Liver (tissue), 3 donors: ENCODE results near the gene ANKRD11.

ENCODE experiments used
- JUND ChIP-seq, 2 donors: IDR thresholded peaks; 2 replicates each; pipeline ENCODE4 v1.6.1; 2016; ENCODE audit warnings: antibody characterized with exemption in 2 of 2
- RAD21 ChIP-seq, 2 donors: IDR thresholded peaks; 2 replicates each; pipeline ENCODE4 v1.6.1; 2016; ENCODE audit warnings: antibody characterized with exemption in 2 of 2, mild to moderate bottlenecking in 2 of 2
- RXRA ChIP-seq, 2 donors: IDR thresholded peaks; 2 replicates each; pipeline ENCODE4 v1.6.1; 2017 to 2018; ENCODE audit warnings: antibody characterized with exemption in 2 of 2, mild to moderate bottlenecking in 1 of 2
- SP1 ChIP-seq: IDR thresholded peaks from 2 replicates; pipeline ENCODE4 v1.6.1; 2018; ENCODE audit warnings: antibody characterized with exemption, mild to moderate bottlenecking
- TAF1 ChIP-seq: conservative IDR thresholded peaks from 2 replicates; pipeline ENCODE4 v1.6.1; 2016; ENCODE audit warnings: antibody characterized with exemption, mild to moderate bottlenecking
- ZBTB33 ChIP-seq: IDR thresholded peaks from 2 replicates; pipeline ENCODE4 v1.6.1; 2016; ENCODE audit warnings: antibody characterized with exemption
- TF ChIP-seq, protein P1 (sequence below): fragments of 150-350 bp; IDR thresholded peaks from 2 replicates; pipeline ENCODE4 v1.5.1; 2017; ENCODE audit warnings: improper control_type of control experiment, low read depth, low read length; ENCODE audit not compliant: missing input control
- TF ChIP-seq, protein P2 (sequence below): IDR thresholded peaks from 2 replicates; pipeline ENCODE4 v1.6.1; 2016; ENCODE audit warnings: antibody characterized with exemption, mild to moderate bottlenecking
- TF ChIP-seq, protein P3 (sequence below): IDR thresholded peaks from 2 replicates; pipeline ENCODE4 v1.6.1; 2016; ENCODE audit warnings: antibody characterized with exemption
- donor health status: healthy.
- donor health status: healthy.

DNA sequence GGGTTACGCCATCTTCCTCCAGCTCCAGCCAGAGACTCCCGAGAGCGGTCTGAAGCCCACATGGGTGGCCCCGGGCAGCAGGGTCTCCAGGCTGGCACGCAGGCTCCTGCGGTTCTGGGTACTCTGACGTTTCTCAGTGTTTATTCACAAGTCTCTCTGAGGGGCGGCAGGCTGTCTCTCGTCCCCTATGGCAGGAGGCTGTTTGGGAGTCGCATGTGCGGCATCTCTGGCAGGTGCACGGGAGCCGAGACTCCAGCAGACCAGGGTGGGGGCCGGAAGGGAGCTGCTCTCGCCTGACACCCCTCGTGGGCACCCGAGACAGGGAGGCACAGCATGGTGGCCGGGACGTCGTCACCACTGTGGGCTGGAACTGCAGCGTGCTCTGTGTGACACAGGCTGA is 224.7 kb downstream of the ANKRD11 start:
- TF ChIP-seq, protein P1, sequence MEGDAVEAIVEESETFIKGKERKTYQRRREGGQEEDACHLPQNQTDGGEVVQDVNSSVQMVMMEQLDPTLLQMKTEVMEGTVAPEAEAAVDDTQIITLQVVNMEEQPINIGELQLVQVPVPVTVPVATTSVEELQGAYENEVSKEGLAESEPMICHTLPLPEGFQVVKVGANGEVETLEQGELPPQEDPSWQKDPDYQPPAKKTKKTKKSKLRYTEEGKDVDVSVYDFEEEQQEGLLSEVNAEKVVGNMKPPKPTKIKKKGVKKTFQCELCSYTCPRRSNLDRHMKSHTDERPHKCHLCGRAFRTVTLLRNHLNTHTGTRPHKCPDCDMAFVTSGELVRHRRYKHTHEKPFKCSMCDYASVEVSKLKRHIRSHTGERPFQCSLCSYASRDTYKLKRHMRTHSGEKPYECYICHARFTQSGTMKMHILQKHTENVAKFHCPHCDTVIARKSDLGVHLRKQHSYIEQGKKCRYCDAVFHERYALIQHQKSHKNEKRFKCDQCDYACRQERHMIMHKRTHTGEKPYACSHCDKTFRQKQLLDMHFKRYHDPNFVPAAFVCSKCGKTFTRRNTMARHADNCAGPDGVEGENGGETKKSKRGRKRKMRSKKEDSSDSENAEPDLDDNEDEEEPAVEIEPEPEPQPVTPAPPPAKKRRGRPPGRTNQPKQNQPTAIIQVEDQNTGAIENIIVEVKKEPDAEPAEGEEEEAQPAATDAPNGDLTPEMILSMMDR, result no peak
- TF ChIP-seq, protein P2, sequence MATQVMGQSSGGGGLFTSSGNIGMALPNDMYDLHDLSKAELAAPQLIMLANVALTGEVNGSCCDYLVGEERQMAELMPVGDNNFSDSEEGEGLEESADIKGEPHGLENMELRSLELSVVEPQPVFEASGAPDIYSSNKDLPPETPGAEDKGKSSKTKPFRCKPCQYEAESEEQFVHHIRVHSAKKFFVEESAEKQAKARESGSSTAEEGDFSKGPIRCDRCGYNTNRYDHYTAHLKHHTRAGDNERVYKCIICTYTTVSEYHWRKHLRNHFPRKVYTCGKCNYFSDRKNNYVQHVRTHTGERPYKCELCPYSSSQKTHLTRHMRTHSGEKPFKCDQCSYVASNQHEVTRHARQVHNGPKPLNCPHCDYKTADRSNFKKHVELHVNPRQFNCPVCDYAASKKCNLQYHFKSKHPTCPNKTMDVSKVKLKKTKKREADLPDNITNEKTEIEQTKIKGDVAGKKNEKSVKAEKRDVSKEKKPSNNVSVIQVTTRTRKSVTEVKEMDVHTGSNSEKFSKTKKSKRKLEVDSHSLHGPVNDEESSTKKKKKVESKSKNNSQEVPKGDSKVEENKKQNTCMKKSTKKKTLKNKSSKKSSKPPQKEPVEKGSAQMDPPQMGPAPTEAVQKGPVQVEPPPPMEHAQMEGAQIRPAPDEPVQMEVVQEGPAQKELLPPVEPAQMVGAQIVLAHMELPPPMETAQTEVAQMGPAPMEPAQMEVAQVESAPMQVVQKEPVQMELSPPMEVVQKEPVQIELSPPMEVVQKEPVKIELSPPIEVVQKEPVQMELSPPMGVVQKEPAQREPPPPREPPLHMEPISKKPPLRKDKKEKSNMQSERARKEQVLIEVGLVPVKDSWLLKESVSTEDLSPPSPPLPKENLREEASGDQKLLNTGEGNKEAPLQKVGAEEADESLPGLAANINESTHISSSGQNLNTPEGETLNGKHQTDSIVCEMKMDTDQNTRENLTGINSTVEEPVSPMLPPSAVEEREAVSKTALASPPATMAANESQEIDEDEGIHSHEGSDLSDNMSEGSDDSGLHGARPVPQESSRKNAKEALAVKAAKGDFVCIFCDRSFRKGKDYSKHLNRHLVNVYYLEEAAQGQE, result no peak
- TF ChIP-seq TAF1 (no peak), RXRA (IDR thresholded peaks at IDR 0.05) (no peak), JUND (IDR thresholded peaks at IDR 0.05) (no peak), RAD21 (IDR thresholded peaks at IDR 0.05) (no peak), SP1 (no peak), ZBTB33 (no peak)
- TF ChIP-seq, protein P3, sequence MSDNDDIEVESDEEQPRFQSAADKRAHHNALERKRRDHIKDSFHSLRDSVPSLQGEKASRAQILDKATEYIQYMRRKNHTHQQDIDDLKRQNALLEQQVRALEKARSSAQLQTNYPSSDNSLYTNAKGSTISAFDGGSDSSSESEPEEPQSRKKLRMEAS, result no peak
